GM21360 (cell line): Measurements from ENCODE around the gene HINT2.

Source experiments
- ATAC-seq: cut with Tn5 transposase; IDR thresholded peaks from one replicate; pipeline ENCODE4 v1.9.1; 2021; ENCODE audit warnings: mild to moderate bottlenecking, moderate library complexity; ENCODE audit not compliant: unreplicated experiment

Gene HINT2

GRCh38 chr9:35814841-35815543 lies at the start of gene HINT2:
Gene HINT2, minus strand, starts transcription at chr9:35815042. Its CDS starts 63 bp downstream, at chr9:35814979.
- ATAC-seq: peak; percentile 72

DNA sequence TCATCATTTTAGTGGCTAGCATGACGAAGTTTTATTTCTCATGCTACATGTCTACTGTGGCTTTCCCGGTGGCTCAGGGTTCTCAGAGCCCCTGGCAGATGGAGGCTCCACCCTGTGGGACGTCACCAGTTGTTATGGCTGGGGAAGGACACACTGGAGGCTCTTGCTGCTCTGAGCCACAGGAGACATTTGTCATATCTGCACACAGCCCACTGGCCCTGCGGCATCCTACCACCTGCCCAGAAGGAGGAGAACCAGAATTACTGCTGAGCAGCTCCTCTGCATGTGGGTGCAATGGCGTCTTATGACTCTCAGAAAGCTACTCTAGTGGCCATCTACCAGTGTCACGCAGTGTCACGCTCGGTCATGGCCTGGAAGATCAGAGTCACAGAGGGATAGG lies 48.7 kb upstream of the HINT2 start:
- no peak for ATAC-seq

DNA sequence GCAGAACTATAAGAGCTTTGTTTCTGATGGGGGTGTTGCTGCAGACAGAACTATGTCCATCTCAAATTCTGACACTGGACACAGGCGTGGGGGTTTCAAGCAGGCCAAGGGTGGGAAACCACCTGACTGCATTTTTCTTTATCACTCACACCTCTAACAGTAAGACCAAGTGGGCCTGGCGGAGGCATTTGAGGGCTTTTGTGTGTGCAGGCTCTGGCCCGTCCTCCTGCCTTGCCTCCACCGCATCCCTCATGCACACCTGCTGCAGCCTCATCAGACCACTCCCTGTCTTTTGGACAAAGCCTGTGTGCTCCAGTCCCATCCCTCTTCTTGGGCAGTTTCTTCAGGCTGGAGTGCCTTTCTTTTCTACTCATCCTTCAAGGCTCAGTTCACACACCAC lies 47.5 kb upstream of the HINT2 start:
- ATAC-seq: no peak

DNA sequence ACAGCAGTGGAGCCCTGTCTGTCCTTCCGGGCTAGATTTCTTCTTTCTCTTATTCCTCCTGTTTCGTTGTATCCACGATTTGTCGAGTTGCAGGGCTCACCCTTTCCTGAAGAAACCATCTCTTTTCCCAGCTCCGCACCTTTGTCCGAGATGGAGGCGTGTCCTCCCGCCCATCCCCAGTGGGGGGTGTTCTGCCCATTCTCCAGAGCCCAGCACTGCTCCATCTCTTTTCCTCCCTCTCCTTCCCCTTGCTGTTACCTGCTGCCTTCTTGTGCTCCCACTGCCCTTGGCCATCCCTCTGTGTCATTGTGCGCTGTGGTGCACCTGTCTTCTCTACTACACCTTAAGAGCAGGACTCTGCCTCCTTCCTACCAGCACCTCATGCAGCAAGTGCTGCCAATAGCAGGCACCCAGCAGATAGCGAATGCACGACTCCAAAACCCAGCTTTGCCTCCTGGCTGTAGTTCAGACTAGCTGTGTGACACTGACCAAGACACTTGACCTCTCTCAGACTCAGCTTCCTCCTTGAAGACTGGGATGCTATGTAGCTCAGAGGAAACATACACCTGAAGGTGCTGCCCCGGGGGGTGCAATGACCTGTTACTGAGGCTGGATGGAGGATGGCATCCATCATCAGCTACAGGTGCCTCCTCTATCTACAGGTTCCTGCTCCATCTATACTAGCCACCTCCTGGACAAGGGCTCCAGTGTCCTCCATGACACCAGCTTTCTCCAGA lies 46.5 kb upstream of the HINT2 start:
- no peak for ATAC-seq

DNA sequence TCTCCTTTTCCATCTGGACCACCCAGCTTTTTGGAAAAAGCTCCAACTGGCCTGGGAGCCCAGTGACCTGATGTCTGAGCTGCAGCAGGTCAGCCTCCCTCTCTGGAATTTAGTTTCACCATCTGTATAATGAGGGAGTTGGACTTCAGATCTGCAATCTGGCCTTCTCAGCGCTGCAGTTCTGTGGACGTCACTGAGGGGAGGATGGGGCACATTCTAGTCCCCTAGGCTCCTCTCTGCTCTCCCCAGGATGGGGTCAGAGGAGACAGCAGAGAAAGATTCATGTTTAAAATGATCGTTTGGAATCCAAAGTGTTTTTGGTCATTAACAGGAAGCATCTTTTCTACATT lies 45.1 kb upstream of the HINT2 start:
- ATAC-seq: no peak

GRCh38 chr9:35859310-35859989 lies 44.6 kb upstream of the HINT2 start:
- no peak for ATAC-seq

- no peak for ATAC-seq
Observed at GRCh38 chr9:35858458-35858857, 43.6 kb upstream of the HINT2 start.

- ATAC-seq: no peak
Observed at GRCh38 chr9:35856882-35857281, 42.0 kb upstream of the HINT2 start.

- no peak for ATAC-seq
Observed at GRCh38 chr9:35856206-35856605, 41.4 kb upstream of the HINT2 start.

- ATAC-seq: no peak
Observed at GRCh38 chr9:35854091-35854762, 39.4 kb upstream of the HINT2 start.

DNA sequence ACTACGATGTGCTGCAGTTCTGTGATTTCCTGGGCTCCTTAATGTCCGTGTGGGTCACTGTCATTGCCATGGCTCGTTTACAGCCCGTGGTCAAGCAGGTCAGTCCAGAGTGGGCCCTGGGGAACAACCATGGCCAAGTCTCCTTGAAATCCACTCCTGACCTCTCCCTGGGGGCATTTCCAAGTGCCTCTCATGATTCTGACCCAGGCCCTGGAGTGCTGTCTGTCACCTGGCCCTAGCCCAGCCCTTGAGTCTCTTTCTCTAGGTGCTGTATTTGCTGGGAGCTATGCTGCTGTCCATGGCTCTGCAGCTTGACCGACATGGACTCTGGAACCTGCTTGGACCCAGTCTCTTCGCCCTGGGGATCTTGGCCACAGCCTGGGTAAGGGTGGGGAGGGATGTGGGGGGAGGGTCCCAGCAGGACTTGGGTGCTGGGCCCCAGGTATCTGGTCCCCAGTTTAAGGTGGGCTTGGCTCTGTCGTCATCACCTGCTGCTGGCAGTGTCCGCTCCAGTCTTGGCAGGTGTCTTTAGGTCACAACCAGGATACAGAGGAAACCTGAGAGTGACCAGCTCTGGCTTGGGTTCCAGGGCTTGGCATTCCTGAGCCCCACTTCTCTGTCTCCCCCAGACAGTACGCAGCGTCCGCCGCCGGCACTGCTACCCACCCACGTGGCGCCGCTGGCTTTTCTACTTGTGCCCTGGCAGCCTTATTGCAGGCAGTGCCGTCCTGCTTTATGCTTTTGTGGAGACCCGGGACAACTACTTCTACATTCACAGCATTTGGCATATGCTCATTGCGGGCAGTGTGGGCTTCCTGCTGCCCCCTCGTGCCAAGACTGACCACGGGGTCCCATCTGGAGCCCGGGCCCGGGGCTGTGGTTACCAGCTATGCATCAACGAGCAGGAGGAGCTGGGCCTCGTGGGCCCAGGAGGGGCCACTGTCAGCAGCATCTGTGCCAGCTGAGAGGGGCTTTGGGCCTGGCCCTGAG lies 38.3 kb upstream of the HINT2 start:
- ATAC-seq: no peak

DNA sequence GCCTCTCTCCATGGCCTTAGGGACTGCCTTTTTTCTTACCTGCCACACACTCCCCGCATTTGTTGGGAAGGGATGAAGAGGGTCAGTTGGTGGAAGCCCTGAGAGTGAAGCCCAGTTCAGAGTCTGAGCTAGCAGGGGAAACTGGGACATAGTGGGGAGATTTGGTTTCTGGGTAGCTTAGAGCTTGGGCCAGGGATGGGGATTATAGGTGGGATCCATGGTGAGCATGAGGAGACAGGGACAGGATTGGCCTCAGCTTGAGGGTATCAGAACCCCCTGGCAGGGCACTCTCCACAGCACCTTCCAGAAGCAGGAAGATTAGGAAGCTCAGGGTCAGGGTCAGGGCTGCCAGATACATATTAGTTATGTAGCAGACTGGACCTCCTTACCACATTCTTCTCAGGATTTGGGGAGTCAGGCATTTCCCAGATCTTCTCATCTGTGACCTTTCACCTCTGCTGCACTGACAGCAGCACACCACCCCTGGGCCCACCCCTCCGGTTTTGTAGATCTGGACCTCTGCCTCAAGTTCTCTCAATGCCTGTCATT lies 37.5 kb upstream of the HINT2 start:
- ATAC-seq: no peak

DNA sequence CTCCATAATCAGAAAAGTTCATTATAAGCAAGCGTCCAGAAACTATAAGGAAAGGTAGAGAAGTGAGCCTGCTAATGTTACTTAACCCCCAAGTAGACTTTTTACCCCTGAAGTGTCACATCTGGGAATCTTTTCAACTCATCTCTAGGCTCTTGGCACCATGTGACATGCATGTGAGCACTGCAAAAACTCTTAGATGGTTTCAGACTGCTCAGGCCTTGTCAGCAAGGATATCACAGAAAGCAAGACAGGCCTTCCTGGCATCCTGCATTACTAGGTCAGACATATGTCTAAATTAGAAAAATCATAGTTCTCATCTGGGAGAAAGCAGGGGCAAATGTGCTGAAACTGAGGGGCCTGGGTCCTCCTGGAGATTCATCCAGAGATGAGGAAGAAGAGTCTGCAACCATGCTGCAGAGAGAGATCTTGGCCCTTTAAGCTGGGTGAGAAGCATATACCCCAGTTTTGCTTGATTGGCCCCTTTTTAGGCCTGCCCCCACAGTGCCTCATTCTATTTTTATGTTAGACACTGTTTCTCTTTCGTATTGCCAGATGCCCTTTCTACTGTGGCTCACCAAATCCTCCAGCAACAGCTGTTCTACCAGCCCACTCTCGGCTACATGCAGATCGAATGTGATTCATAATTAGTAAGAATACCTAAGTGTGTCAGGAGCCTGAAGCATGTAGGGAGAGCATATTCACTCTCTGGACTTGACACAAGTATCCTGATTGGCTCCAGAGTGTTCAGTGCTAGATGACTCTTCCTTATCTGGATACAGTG lies 33.1 kb upstream of the HINT2 start:
- ATAC-seq: peak; percentile 71

- no peak for ATAC-seq
Observed at GRCh38 chr9:35845824-35846771, 31.3 kb upstream of the HINT2 start.

DNA sequence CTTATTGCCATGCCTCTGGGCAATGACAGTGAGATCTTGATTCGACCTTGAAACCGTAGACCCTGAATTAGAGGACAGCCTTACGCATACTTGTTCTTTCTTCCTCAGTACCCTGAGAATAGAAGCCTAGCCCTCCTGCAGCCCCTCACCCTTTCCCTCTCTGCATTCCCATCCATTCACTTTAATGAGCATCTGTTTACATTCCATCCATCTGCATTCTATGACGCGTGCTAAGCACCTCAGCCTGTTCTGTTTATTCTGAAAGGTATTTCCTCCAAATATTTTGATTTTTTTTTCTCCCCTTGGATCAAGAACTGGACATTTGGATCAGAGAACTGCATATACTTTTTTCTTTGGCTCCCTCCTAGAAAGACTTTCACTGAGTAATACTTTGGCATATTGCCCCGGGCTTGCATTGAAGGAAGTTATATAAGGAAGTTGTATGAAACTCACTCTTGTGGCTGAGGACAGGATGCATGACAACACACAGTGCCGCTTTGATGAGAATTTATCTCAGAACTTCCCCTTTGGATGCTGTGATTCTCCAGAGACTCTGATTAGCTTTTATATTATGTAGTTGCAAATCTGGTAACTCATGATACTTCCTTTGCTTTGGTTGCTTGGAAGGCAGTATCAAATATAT lies 29.9 kb upstream of the HINT2 start:
- ATAC-seq: no peak

- ATAC-seq: no peak
Observed at GRCh38 chr9:35842795-35843194, 28.0 kb upstream of the HINT2 start.

- no peak for ATAC-seq
Observed at GRCh38 chr9:35842020-35842745, 27.3 kb upstream of the HINT2 start.
